DOHH2 (cell line): ENCODE measurements around the gene TANC1.

Source experiments
- EZH2phosphoT487 ChIP-seq: fragments of 200-600 bp; sonication (generic); IDR thresholded peaks from 2 replicates; pipeline ENCODE4 v1.6.1; 2017; ENCODE audit warnings: borderline replicate concordance, mild to moderate bottlenecking, antibody characterized with exemption, low read length, moderate library complexity, mixed read lengths
- TF ChIP-seq, protein P1 (sequence below): fragments of 200-600 bp; sonication (generic); IDR thresholded peaks from one replicate; pipeline ENCODE4 v1.5.1; 2014; ENCODE audit warnings: antibody characterized with exemption, mild to moderate bottlenecking, low read depth, low read length; ENCODE audit not compliant: poor library complexity, severe bottlenecking

DNA sequence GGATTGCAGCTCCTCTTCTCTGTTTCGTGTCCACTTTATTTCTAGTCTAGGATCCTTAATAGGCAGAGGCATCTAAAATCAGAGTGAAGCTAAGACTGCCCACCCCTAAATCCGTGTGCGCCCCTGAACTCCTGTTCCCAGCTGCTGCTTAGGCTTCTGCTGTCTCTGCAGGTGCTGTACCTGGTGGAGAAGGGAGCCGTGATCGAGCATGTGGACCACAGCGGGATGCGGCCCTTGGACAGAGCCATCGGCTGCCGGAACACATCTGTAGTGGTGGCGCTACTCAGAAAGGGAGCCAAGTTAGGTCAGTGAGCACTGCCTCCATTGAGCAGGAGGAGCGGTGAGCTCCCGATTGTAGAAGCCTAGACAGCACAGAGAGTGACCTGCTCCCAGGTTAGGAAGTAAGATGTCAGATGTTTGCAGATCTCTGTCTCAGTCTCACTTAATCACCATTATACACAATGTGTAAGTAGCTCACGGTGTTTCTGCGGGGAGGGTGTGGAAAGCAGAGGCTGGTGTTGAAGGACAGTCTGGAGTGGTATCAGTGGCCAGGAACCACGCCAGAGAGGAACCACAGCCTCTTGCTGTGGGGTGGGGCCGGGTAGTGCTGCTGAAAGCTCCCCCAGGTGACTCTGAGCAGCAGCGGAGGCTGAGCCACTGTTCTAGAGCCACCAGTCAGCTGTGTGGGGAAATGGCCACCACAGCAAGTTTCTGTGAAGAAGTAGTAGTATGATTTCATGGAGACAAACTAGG, 255.8 kb downstream of the TANC1 start:
- TF ChIP-seq, protein P1, sequence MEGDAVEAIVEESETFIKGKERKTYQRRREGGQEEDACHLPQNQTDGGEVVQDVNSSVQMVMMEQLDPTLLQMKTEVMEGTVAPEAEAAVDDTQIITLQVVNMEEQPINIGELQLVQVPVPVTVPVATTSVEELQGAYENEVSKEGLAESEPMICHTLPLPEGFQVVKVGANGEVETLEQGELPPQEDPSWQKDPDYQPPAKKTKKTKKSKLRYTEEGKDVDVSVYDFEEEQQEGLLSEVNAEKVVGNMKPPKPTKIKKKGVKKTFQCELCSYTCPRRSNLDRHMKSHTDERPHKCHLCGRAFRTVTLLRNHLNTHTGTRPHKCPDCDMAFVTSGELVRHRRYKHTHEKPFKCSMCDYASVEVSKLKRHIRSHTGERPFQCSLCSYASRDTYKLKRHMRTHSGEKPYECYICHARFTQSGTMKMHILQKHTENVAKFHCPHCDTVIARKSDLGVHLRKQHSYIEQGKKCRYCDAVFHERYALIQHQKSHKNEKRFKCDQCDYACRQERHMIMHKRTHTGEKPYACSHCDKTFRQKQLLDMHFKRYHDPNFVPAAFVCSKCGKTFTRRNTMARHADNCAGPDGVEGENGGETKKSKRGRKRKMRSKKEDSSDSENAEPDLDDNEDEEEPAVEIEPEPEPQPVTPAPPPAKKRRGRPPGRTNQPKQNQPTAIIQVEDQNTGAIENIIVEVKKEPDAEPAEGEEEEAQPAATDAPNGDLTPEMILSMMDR: no peak
- no peak for TF ChIP-seq EZH2phosphoT487
